PFSK-1 (cell line): ENCODE results near the gene SMYD4. TPM values are rescaled to one million over a fixed set of nuclear protein-coding genes. Genes with fewer than 3 reads are reported as not detected.

ENCODE experiments used
- FOXP2 ChIP-seq: optimal IDR thresholded peaks from 2 replicates; pipeline ENCODE3; 2011; ENCODE audit warnings: borderline replicate concordance, control low read depth, inconsistent platforms; ENCODE audit not compliant: insufficient read depth; ENCODE audit errors: extremely low read length, extremely low read depth
- POLR2AphosphoS5 ChIP-seq: IDR thresholded peaks from 2 replicates; pipeline ENCODE4 v1.6.1; 2012; ENCODE audit warnings: low read depth, mild to moderate bottlenecking, control low read depth, low read length, moderate library complexity
- SIN3A ChIP-seq: IDR thresholded peaks from 2 replicates; pipeline ENCODE4 v1.6.1; 2012; ENCODE audit warnings: mild to moderate bottlenecking, low read length, moderate library complexity, borderline replicate concordance; ENCODE audit not compliant: insufficient read depth
- TAF1 ChIP-seq: IDR thresholded peaks from 2 replicates; pipeline ENCODE4 v1.6.1; 2012; ENCODE audit warnings: low read length, control low read depth, borderline replicate concordance; ENCODE audit not compliant: insufficient read depth
- polyA plus RNA-seq: library from polyadenylated mRNA; unstranded; fragments of >200 nt; gene quantifications from one replicate; pipeline ENCODE4 v1.2.1, GENCODE V29; 2012; ENCODE audit warnings: low read depth, missing spikeins; ENCODE audit not compliant: insufficient read length
- TF ChIP-seq, protein P1 (sequence below), 2 experiments: IDR thresholded peaks; 2 replicates each; pipeline versions ENCODE4 v1.6.1 to v1.8.0; 2011 to 2012; ENCODE audit warnings: low read depth in 2 of 2, low read length in 2 of 2, control low read depth in 1 of 2, inconsistent platforms in 1 of 2, mild to moderate bottlenecking in 1 of 2, moderate library complexity in 1 of 2; ENCODE audit not compliant: insufficient read depth in 1 of 2

SMYD4 gene, protein sequence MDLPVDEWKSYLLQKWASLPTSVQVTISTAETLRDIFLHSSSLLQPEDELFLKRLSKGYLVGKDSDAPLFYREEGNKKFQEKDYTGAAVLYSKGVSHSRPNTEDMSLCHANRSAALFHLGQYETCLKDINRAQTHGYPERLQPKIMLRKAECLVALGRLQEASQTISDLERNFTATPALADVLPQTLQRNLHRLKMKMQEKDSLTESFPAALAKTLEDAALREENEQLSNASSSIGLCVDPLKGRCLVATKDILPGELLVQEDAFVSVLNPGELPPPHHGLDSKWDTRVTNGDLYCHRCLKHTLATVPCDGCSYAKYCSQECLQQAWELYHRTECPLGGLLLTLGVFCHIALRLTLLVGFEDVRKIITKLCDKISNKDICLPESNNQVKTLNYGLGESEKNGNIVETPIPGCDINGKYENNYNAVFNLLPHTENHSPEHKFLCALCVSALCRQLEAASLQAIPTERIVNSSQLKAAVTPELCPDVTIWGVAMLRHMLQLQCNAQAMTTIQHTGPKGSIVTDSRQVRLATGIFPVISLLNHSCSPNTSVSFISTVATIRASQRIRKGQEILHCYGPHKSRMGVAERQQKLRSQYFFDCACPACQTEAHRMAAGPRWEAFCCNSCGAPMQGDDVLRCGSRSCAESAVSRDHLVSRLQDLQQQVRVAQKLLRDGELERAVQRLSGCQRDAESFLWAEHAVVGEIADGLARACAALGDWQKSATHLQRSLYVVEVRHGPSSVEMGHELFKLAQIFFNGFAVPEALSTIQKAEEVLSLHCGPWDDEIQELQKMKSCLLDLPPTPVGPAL
- 2.3 TPM for polyA plus RNA-seq

DNA sequence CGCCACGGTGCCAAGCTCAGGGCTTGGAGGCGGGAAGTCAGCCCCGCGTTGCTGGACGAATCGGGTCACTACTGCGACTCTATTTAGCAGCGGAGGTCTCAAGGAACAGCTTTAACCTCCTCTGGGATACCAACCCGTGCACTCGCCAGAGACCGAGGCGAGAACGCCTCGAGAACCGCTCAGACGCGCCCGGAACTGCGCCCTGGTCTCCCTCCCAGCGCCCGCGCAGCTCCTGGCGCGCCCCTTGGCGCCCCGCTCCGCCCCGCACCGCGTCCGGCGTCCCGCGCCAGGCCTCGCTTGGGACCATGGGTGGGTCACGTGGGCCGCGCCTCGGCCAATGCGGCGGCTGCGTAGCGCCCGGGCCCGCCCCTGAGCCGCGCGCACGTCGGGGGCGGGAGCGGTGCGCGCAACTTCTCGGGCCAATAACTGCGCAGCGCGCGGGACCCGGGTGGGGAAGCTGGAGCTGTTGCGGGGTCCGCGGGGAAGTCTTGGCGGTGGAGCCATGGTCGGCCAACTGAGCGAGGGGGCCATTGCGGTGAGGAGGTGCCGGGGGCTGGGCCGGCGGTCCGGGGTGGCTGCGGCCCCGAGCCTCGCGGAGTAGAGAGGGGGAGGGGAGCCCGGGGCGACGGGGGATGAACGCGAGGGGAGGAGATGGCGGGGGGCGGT, at the start of gene SMYD4, which contains the start of gene RPA1:
Gene SMYD4 (minus strand): TSS at position 311 of the 666 bp plus-strand sequence. CDS start 1,908 bp downstream, outside the sequence.
Gene RPA1 (plus strand): TSS at position 414 of the 666 bp plus-strand sequence. CDS start 89 bp downstream, at position 503.
- peak; percentile 73 for TF ChIP-seq POLR2AphosphoS5
- TF ChIP-seq, protein P1, sequence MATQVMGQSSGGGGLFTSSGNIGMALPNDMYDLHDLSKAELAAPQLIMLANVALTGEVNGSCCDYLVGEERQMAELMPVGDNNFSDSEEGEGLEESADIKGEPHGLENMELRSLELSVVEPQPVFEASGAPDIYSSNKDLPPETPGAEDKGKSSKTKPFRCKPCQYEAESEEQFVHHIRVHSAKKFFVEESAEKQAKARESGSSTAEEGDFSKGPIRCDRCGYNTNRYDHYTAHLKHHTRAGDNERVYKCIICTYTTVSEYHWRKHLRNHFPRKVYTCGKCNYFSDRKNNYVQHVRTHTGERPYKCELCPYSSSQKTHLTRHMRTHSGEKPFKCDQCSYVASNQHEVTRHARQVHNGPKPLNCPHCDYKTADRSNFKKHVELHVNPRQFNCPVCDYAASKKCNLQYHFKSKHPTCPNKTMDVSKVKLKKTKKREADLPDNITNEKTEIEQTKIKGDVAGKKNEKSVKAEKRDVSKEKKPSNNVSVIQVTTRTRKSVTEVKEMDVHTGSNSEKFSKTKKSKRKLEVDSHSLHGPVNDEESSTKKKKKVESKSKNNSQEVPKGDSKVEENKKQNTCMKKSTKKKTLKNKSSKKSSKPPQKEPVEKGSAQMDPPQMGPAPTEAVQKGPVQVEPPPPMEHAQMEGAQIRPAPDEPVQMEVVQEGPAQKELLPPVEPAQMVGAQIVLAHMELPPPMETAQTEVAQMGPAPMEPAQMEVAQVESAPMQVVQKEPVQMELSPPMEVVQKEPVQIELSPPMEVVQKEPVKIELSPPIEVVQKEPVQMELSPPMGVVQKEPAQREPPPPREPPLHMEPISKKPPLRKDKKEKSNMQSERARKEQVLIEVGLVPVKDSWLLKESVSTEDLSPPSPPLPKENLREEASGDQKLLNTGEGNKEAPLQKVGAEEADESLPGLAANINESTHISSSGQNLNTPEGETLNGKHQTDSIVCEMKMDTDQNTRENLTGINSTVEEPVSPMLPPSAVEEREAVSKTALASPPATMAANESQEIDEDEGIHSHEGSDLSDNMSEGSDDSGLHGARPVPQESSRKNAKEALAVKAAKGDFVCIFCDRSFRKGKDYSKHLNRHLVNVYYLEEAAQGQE (IDR thresholded peaks at IDR 0.05; ENCODE audit: insufficient read depth in 1 of 2, low read depth in 2 of 2, low read length in 2 of 2): peak in 1 of 2 experiments; percentile 16; a peak in 1 of 4 replicates
- 0 out of 2 replicates have a peak, but pooled peaks have one; percentile 54 for TF ChIP-seq TAF1
- TF ChIP-seq FOXP2: peak; percentile 75
- TF ChIP-seq SIN3A: peak; percentile 27; the same call in 1 of the 2 replicates

DNA sequence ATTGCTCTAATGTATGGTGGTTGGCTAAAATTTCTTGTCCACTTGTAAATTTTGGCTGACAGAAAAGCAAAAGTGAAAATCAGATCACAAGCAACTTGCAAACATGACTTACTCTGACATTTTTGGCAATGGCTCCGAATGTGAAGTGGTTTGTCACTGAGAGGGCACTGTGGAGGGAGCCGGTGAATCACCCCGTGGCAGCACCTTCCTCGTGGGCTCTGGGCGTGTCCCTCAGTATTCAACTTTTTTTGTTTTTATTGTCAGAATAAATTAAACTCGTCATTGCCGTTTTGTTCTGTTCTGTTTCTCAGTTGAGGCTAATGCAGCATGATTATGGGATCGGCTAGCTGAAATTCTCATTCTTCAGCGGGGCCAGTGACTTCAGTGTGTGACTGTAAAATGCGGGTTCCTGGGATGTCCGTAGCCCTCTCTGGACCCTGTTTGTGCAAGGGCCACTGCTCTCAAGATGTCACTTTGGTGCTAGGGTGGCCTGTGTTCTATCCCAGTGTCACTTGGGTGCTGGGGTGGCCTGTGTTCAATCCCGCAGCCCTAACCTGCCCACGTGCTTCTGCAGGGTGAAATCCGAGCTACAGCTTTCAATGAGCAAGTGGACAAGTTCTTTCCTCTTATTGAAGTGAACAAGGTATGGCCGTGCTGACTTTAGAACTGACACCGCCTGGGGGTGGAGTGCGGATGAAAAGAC, 48.9 kb upstream of the SMYD4 start:
- TF ChIP-seq SIN3A (no peak), FOXP2 (no peak)
- TF ChIP-seq, protein P1 (IDR thresholded peaks at IDR 0.05; ENCODE audit: insufficient read depth in 1 of 2, low read depth in 2 of 2, low read length in 2 of 2): no peak

DNA sequence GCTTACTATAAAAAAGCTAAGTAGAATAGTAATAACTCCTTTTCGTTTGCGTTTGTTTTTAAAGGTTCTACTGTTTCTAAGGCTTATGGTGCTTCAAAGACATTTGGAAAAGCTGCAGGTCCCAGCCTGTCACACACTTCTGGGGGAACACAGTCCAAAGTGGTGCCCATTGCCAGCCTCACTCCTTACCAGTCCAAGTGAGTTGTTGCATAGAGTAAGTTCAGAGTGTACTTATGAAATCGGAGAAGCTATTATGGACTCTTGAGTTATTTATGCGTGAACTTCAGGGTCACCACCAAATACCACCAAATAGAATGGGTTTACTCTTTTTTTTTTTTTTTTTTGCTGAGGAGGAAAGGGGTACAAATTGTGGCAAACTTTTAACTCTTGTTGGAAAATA, 45.9 kb upstream of the SMYD4 start:
- no peak for TF ChIP-seq TAF1
- no peak for TF ChIP-seq SIN3A
- TF ChIP-seq FOXP2: no peak
- TF ChIP-seq, protein P1 (IDR thresholded peaks at IDR 0.05; ENCODE audit: insufficient read depth in 1 of 2, low read depth in 2 of 2, low read length in 2 of 2): no peak
- TF ChIP-seq POLR2AphosphoS5: no peak

DNA sequence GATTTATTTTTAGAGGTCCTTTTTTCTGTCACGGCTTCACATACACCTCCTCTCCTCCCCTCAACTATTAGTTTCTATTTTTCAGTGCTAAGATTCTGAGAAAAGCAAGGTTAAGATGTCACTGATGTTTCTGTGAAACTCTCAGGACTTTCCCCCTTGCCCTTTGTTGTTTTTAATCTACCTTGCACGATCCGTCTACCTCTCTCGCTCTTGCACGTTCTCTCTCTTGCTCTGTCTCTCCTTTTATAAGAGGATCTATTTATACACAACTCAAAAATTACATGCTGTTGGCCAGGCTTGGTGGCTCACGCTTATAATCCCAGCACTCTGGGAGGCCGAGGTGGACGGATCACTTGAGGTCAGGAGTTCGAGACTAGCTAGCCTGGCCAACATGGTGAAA, 43.7 kb upstream of the SMYD4 start:
- TF ChIP-seq FOXP2 (no peak), POLR2AphosphoS5 (no peak), SIN3A (no peak), TAF1 (no peak)
- TF ChIP-seq, protein P1 (IDR thresholded peaks at IDR 0.05; ENCODE audit: insufficient read depth in 1 of 2, low read depth in 2 of 2, low read length in 2 of 2): no peak
